ENCODE results near the gene RNASEH2A. TPM values are rescaled to one million over a fixed set of nuclear protein-coding genes. Genes with fewer than 3 reads are reported as not detected.

RNASEH2A gene
- total and polyA plus RNA-seq, 2 of the 4 experiments (the other 2 are of a cell fraction), result 34.9 to 44.6 TPM

DNA sequence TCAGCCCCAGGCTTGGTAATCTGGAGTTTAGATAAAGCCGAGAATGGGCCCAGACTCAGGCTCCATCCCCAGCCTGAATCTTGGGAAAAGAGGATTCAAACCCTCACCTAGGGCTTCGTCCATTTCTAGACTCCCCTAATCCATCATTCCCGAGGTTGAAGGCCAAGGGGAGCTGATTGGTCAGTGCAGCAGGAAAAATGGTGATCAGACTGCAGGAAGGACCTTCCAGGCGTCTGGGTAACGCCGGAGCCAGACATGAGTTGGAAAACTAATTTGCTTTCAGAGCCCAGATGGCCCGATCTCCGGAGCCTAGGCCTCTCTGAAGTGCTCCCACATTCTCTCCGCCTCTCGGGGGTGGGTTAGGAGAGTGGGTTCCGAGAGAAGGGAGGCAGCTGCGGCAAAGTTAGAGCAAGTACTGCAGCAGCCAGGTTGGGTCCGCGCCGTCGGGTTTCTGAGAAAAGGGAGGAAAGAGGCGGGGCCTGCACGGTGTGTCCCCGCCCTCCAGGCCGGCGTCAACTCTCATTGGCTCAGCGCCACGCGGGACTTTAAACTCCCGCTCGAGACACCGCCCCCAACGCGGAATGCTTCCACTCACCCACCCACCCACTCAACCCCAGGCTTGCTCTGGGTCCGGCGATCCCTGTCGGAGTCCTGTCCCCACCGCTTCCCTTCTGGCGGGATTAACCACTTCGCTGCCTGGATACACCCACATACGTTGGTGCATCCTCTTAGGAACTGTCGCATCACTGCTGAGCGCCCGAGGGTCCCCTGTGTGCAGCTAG, 28.8 kb downstream of the RNASEH2A start:
- Histone ChIP-seq H2BK5ac (ENCODE audit: low read depth, low read length, poor library complexity, severe bottlenecking) (no peak overlapping the region), H3K14ac (replicated peaks; ENCODE audit: low read depth, low read length) (no peak overlapping the region), H2BK20ac (ENCODE audit: low read depth, low read length) (no peak overlapping the region), H4K8ac (ENCODE audit: low read depth in 2 of 2, low read length in 2 of 2) (no peak overlapping the region), H3K36me3 (ENCODE audit: control insufficient read depth, insufficient read depth, low read length) (no peaks in the 10 kb centered on the region), H3K27ac (ENCODE audit: insufficient read depth, low read length) (no peak overlapping the region), H3K4me1 (ENCODE audit: control insufficient read depth, insufficient read depth, low read length) (peaks cover 4% of the 10 kb centered on the region; the same call in 1 of the 2 replicates), H4K5ac (ENCODE audit: low read depth, low read length) (no peak overlapping the region), H3K4me3 (ENCODE audit: insufficient read depth, low read depth, low read length) (no peak overlapping the region), H3K4me2 (ENCODE audit: low read depth, low read length) (no peak overlapping the region), H3K18ac (ENCODE audit: low read depth, low read length) (no peak overlapping the region), H3K9me1 (ENCODE audit: insufficient read depth, low read length) (peaks cover 11% of the 10 kb centered on the region; the same call in 1 of the 2 replicates), H2BK15ac (ENCODE audit: low read depth, low read length) (no peak overlapping the region), H3K23ac (ENCODE audit: low read depth, low read length) (no peak overlapping the region), H3K9ac (ENCODE audit: low read depth, low read length) (no peak overlapping the region), H3K9me3 (ENCODE audit: control insufficient read depth, insufficient read depth, low read length) (no peaks in the 10 kb centered on the region; the same call in 1 of the 2 replicates), H4K91ac (ENCODE audit: insufficient read depth, low read depth, low read length) (no peak overlapping the region), H3K27me3 (ENCODE audit: control insufficient read depth, insufficient read depth, low read length) (peaks cover 65% of the 10 kb centered on the region), H2AK9ac (replicated peaks; ENCODE audit: low read depth, low read length, poor library complexity) (no peak overlapping the region), H2AFZ (replicated peaks; ENCODE audit: low read length, poor library complexity) (peak overlapping the region; percentile 51), H2BK120ac (ENCODE audit: low read depth, low read length) (no peak overlapping the region), H3K79me1 (ENCODE audit: low read depth in 1 of 2, low read length in 2 of 2) (no peaks in the 10 kb centered on the region), H3K4ac (ENCODE audit: low read depth, low read length) (no peak overlapping the region), H3K56ac (ENCODE audit: extremely low read depth, insufficient read depth, low read length) (no peak overlapping the region), H4K20me1 (ENCODE audit: insufficient read depth, low read length) (peaks cover 21% of the 10 kb centered on the region), H2AK5ac (ENCODE audit: low read depth, low read length) (no peak overlapping the region)
- intact Hi-C loops (cut with micrococcal nuclease) (no loop called here), in situ Hi-C loops (cut with MboI; ENCODE audit: low sequenced_read_pairs) (loop anchor here (5.0 kb wide), 1 partner anchor 63 kb away; no protein-coding TSS in a partner anchor), dilution Hi-C loops (cut with HindIII; ENCODE audit: low sequenced_read_pairs, unreplicated experiment) (no loop called here)
- WGBS, 2 experiments (ENCODE audit: extremely low coverage in 2 of 2, insufficient read length in 1 of 2), result 0% methylated on average over 11 of the region's 39 CpGs; no CpG with 5 or more reads in 1 of the 2 experiments
- ATAC-seq (ENCODE audit: low read depth), result no peak
- ChIA-PET POLR2A (ENCODE audit: unreplicated experiment) (no interaction called here), CTCF (interaction anchor here (0.5 to 0.9 kb wide), 2 partner anchors 12 to 33 kb away, joined by 3 read pairs; partner anchors contain the start of genes PRDX2 and THSD8)
- no TSS peak for BruUV-seq (replicated peaks)
- no peak for TF ChIP-seq MAZ (IDR thresholded peaks at IDR 0.05; ENCODE audit: borderline replicate concordance, low read depth, low read length)
- TF ChIP-seq RCOR1 (IDR thresholded peaks at IDR 0.05; ENCODE audit: insufficient replicate concordance, low read length), result no peak
- no peak for DNase-seq
